ENCODE measurements around the gene MESP2. TPM values are rescaled to one million over a fixed set of nuclear protein-coding genes. Genes with fewer than 3 reads are reported as not detected.

MESP2 gene
- total RNA-seq, 1 experiment from 2014 or later: 0.70 TPM

GRCh38 chr15:89812847-89813320 lies 36.8 kb downstream of the MESP2 start:
- no peak overlapping the region for H3K27ac Mint-ChIP-seq (ENCODE audit: unreplicated experiment)
- ChIA-PET POLR2A (no interaction called here), CTCF (no interaction called here)
- H3K36me3 Mint-ChIP-seq (ENCODE audit: insufficient read depth, unreplicated experiment): no peaks in the 10 kb centered on the region
- H3K4me1 Mint-ChIP-seq (ENCODE audit: low read depth, unreplicated experiment): peaks cover 4% of the 10 kb centered on the region
- TF ChIP-seq CTCF (IDR thresholded peaks at IDR 0.05; ENCODE audit: insufficient read depth in 1 of 2, low read depth in 1 of 2, low read length in 1 of 2, severe bottlenecking in 1 of 2, unreplicated experiment in 1 of 2): no peak
- BruUV-seq (replicated peaks): no TSS peak
- Histone ChIP-seq H3K9me3 (peaks cover 8% of the 10 kb centered on the region), H3K4me3 (ENCODE audit: low read depth, low read length) (no peak overlapping the region), H3K27me3 (replicated peaks; ENCODE audit: control insufficient read depth, insufficient read depth, low read length) (no peaks in the 10 kb centered on the region), H3K4me1 (peaks cover 11% of the 10 kb centered on the region), H3K36me3 (ENCODE audit: control insufficient read depth, insufficient read depth, low read length) (no peaks in the 10 kb centered on the region)
- H3K9me3 Mint-ChIP-seq (ENCODE audit: unreplicated experiment): no peaks in the 10 kb centered on the region
- intact Hi-C loops (cut with micrococcal nuclease; ENCODE audit: unreplicated experiment): no loop called here
- no peak for DNase-seq
- H3K4me3 Mint-ChIP-seq (ENCODE audit: unreplicated experiment): no peak overlapping the region
- H3K27me3 Mint-ChIP-seq (ENCODE audit: insufficient read depth, unreplicated experiment): no peaks in the 10 kb centered on the region

- no peaks in the 10 kb centered on the region for H3K27me3 ChIP-seq (replicated peaks; ENCODE audit: control insufficient read depth, insufficient read depth, low read length)
- no peaks in the 10 kb centered on the region for H3K36me3 Mint-ChIP-seq (ENCODE audit: insufficient read depth, unreplicated experiment)
- peaks cover 4% of the 10 kb centered on the region for H3K4me1 Mint-ChIP-seq (ENCODE audit: low read depth, unreplicated experiment)
- H3K9me3 ChIP-seq: peaks cover 8% of the 10 kb centered on the region
- no peaks in the 10 kb centered on the region for H3K36me3 ChIP-seq (ENCODE audit: control insufficient read depth, insufficient read depth, low read length)
- H3K4me3 ChIP-seq (ENCODE audit: low read depth, low read length): no peak overlapping the region
- peaks cover 11% of the 10 kb centered on the region for H3K4me1 ChIP-seq
- intact Hi-C loops (cut with micrococcal nuclease; ENCODE audit: unreplicated experiment): no loop called here
- no peaks in the 10 kb centered on the region for H3K27me3 Mint-ChIP-seq (ENCODE audit: insufficient read depth, unreplicated experiment)
- CTCF ChIA-PET: interaction anchor here (0.8 kb wide), 1 partner anchor 477 kb away, joined by 3 read pairs; no protein-coding TSS in a partner anchor
- BruUV-seq (replicated peaks): no TSS peak
- POLR2A ChIA-PET: no interaction called here
- H3K27ac Mint-ChIP-seq (ENCODE audit: unreplicated experiment): no peak overlapping the region
- DNase-seq: no peak
- TF ChIP-seq CTCF (IDR thresholded peaks at IDR 0.05; ENCODE audit: insufficient read depth in 1 of 2, low read depth in 1 of 2, low read length in 1 of 2, severe bottlenecking in 1 of 2, unreplicated experiment in 1 of 2): no peak
- no peaks in the 10 kb centered on the region for H3K9me3 Mint-ChIP-seq (ENCODE audit: unreplicated experiment)
- H3K4me3 Mint-ChIP-seq (ENCODE audit: unreplicated experiment): no peak overlapping the region
These were observed 37.4 kb downstream of the MESP2 start for GRCh38 chr15:89813381-89814111.

- Mint-ChIP-seq H3K27me3 (ENCODE audit: insufficient read depth, unreplicated experiment) (no peaks in the 10 kb centered on the region), H3K9me3 (ENCODE audit: unreplicated experiment) (no peaks in the 10 kb centered on the region), H3K4me1 (ENCODE audit: low read depth, unreplicated experiment) (peaks cover 4% of the 10 kb centered on the region), H3K36me3 (ENCODE audit: insufficient read depth, unreplicated experiment) (no peaks in the 10 kb centered on the region), H3K4me3 (ENCODE audit: unreplicated experiment) (peak overlapping the region; percentile 64), H3K27ac (ENCODE audit: unreplicated experiment) (no peak overlapping the region)
- Histone ChIP-seq H3K4me1 (peaks cover 5% of the 10 kb centered on the region), H3K9me3 (peaks cover 8% of the 10 kb centered on the region), H3K36me3 (ENCODE audit: control insufficient read depth, insufficient read depth, low read length) (no peaks in the 10 kb centered on the region), H3K4me3 (ENCODE audit: low read depth, low read length) (no peak overlapping the region), H3K27me3 (replicated peaks; ENCODE audit: control insufficient read depth, insufficient read depth, low read length) (no peaks in the 10 kb centered on the region)
- no TSS peak for BruUV-seq (replicated peaks)
- no peak for TF ChIP-seq CTCF (IDR thresholded peaks at IDR 0.05; ENCODE audit: insufficient read depth in 1 of 2, low read depth in 1 of 2, low read length in 1 of 2, severe bottlenecking in 1 of 2, unreplicated experiment in 1 of 2)
- intact Hi-C loops (cut with micrococcal nuclease; ENCODE audit: unreplicated experiment): no loop called here
- ChIA-PET CTCF (interaction anchor here (0.6 to 0.8 kb wide), 2 partner anchors 173 to 476 kb away, joined by 3 to 5 read pairs; no protein-coding TSS in a partner anchor), POLR2A (no interaction called here)
- no peak for DNase-seq
These were observed 38.1 kb downstream of the MESP2 start for GRCh38 chr15:89814112-89814742.

Data from Caco-2 (cell line).